CD4-positive, alpha-beta memory T cell (primary cell): ENCODE results near the gene CEP170. TPM values are rescaled to one million over a fixed set of nuclear protein-coding genes. Genes with fewer than 3 reads are reported as not detected.
"Not testable (repeated sequence)": the region's sequence is repeated elsewhere in the genome, so short reads cannot be mapped to it uniquely, and the experiment has no call there.

Source experiments
- CTCF ChIA-PET: fragments of 350-600 bp; sonication (Branson Sonifier 250); formaldehyde crosslinking; loops from one replicate; lab custom pipeline; 2021; ENCODE audit warnings: inconsistent platforms; ENCODE audit not compliant: partially characterized antibody; lab: Charles Lee
- POLR2A ChIA-PET: fragments of 350-600 bp; sonication (Branson Sonifier 250); formaldehyde crosslinking; loops from one replicate; lab custom pipeline; 2021; ENCODE audit not compliant: partially characterized antibody; lab: Charles Lee
- DNase-seq, 5 donors: peaks; one replicate each; pipeline versions ENCODE4 v3.0.0 to v3.0.0-alpha.2; 2020 to 2022; ENCODE audit warnings: mixed read lengths in 1 of 5
- H3K27ac ChIP-seq: one replicate; pipeline ENCODE4 v1.7.0; 2013; ENCODE audit warnings: low read depth, low read length
- H3K27me3 ChIP-seq: 2 replicates; pipeline ENCODE4 v1.7.0; 2013; ENCODE audit warnings: mild to moderate bottlenecking, low read length, moderate library complexity; ENCODE audit not compliant: insufficient read depth
- H3K36me3 ChIP-seq: 2 replicates; pipeline ENCODE4 v1.7.0; 2013; ENCODE audit warnings: mild to moderate bottlenecking, low read length, moderate library complexity; ENCODE audit not compliant: insufficient read depth
- H3K4me1 ChIP-seq: 2 replicates; pipeline ENCODE4 v1.7.0; 2013; ENCODE audit warnings: mild to moderate bottlenecking, low read length, moderate library complexity; ENCODE audit not compliant: insufficient read depth
- H3K4me3 ChIP-seq, 2 donors: one replicate each; pipeline ENCODE4 v1.7.0; 2013; ENCODE audit warnings: low read length in 2 of 2, mild to moderate bottlenecking in 1 of 2
- H3K9me3 ChIP-seq, 2 donors: one replicate each; pipeline ENCODE4 v1.7.0; 2013; ENCODE audit warnings: low read length in 2 of 2, control low read depth in 1 of 2; ENCODE audit not compliant: control insufficient read depth in 1 of 2
- H3K27ac Mint-ChIP-seq, 7 donors: one replicate each; pipeline ENCODE4 v1.8.0; 2020 to 2021; ENCODE audit warnings: mixed read lengths in 7 of 7, mild to moderate bottlenecking in 6 of 7, inconsistent platforms in 3 of 7, moderate library complexity in 3 of 7
- H3K27me3 Mint-ChIP-seq, 2 donors: one replicate each; pipeline ENCODE4 v1.8.0; 2020 to 2021; ENCODE audit warnings: mixed read lengths in 2 of 2
- H3K36me3 Mint-ChIP-seq, 2 donors: one replicate each; pipeline ENCODE4 v1.8.0; 2020 to 2021; ENCODE audit warnings: mixed read lengths in 2 of 2, inconsistent platforms in 1 of 2, mild to moderate bottlenecking in 1 of 2
- H3K4me1 Mint-ChIP-seq, 4 donors: one replicate each; pipeline ENCODE4 v1.8.0; 2020 to 2021; ENCODE audit warnings: mixed read lengths in 4 of 4, mild to moderate bottlenecking in 1 of 4
- H3K4me3 Mint-ChIP-seq, 8 donors: one replicate each; pipeline ENCODE4 v1.8.0; 2020 to 2021; ENCODE audit warnings: mixed read lengths in 8 of 8, mild to moderate bottlenecking in 7 of 8, moderate library complexity in 6 of 8, inconsistent platforms in 3 of 8
- H3K9me3 Mint-ChIP-seq, 8 donors: one replicate each; pipeline ENCODE4 v1.8.0; 2020 to 2021; ENCODE audit warnings: mixed read lengths in 8 of 8, mild to moderate bottlenecking in 5 of 8, inconsistent platforms in 3 of 8, moderate library complexity in 1 of 8
- intact Hi-C: fragments of 100-400 bp; cut with micrococcal nuclease; formaldehyde crosslinking; loops from one replicate; pipeline ENCODE4 v1.15.1; 2023
- polyA plus RNA-seq, 2 donors: library from polyadenylated mRNA; unstranded; fragments of 300-500 nt; fragmentation: Illumina TruSeq; gene quantifications; one replicate each; pipeline ENCODE4 v1.2.3, GENCODE V29; 2021
- total RNA-seq, 2 experiments: library from RNA; stranded (reverse); gene quantifications; one replicate each; pipeline ENCODE4 v1.2.3, GENCODE V29; 2021

CEP170 gene
- total and polyA plus RNA-seq, 4 experiments from 2014 or later: 3.9 to 40.7 (median 23.6) TPM

DNA sequence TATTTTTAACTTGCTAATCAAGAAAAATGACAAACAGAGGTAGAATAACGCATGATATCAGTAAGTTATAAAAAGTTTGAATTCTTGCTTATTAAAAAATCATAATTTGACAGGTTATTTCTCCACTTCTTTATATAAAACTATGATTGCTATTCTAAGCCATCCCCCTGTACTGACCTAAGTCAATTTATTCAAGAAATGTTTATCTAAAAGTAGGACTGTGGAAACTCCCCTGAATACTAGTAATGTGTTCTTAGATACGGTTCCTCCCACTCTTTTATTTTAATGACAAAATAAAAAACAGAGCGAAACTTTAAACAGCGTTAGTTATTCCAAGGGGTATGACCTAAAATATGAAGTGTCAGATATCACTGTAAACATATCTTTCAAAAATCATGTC is 51.9 kb downstream of the CEP170 start:
- H3K27me3 ChIP-seq, H3K4me1 ChIP-seq, intact Hi-C loops, H3K9me3 Mint-ChIP-seq, H3K27me3 Mint-ChIP-seq, H3K4me3 ChIP-seq, H3K27ac Mint-ChIP-seq, CTCF ChIA-PET, H3K4me3 Mint-ChIP-seq, H3K4me1 Mint-ChIP-seq, H3K27ac ChIP-seq, POLR2A ChIA-PET, H3K9me3 ChIP-seq, DNase-seq, H3K36me3 ChIP-seq: not testable (repeated sequence)
- peaks cover 18 to 24% of the 10 kb centered on the region in 2 donors for H3K36me3 Mint-ChIP-seq

DNA sequence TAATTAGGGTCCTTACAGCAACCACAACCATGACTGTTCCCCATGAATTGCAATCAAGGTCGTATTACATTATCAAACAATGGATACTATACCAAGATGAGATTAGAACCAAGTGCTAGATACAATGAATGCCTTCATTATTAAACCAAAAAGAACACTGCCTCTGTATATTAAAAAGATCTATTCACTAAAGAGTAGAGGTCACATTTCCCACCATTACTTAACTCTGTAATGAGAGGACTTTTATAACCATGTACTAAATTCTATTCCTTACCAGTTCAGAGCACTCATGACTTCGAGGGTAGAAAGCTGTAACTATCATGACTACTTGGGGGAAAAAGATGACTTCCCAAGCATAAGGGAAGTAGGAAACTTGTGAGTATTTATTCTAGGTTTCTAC is 53.8 kb downstream of the CEP170 start:
- H3K4me3 ChIP-seq, H3K36me3 ChIP-seq, H3K4me1 Mint-ChIP-seq, H3K9me3 ChIP-seq, H3K27me3 Mint-ChIP-seq, CTCF ChIA-PET, H3K9me3 Mint-ChIP-seq, H3K27ac Mint-ChIP-seq, POLR2A ChIA-PET, H3K27me3 ChIP-seq, H3K27ac ChIP-seq, DNase-seq, H3K4me3 Mint-ChIP-seq, intact Hi-C loops, H3K4me1 ChIP-seq: not testable (repeated sequence)
- H3K36me3 Mint-ChIP-seq: peaks cover 19 to 26% of the 10 kb centered on the region in 2 donors

DNA sequence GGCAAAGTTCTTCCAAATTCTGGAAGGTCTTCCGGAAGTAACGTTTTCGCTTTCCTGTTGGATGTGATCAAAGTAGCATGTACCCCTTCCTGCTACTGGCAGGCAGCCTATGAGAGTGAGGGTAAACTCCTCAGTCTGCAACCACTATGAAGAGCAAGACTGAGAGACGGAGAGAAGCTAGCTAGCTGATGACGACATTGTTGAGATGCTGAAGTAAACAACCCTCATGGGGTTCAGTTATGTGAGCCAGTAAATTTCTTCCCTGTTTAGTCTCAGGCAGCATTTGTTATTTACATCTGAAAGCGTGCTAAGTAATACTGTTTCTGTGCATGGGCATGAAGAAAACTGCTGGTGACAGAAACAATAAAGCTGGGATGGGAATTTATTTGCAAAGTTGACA is 57.6 kb downstream of the CEP170 start:
- peaks cover 17 to 28% of the 10 kb centered on the region in 2 donors for H3K36me3 Mint-ChIP-seq
- H3K27ac Mint-ChIP-seq, H3K27me3 ChIP-seq, H3K4me3 Mint-ChIP-seq, H3K27ac ChIP-seq, POLR2A ChIA-PET, CTCF ChIA-PET, H3K9me3 ChIP-seq, H3K9me3 Mint-ChIP-seq, DNase-seq, H3K27me3 Mint-ChIP-seq, H3K4me1 Mint-ChIP-seq, H3K36me3 ChIP-seq, H3K4me3 ChIP-seq, intact Hi-C loops, H3K4me1 ChIP-seq: not testable (repeated sequence)

DNA sequence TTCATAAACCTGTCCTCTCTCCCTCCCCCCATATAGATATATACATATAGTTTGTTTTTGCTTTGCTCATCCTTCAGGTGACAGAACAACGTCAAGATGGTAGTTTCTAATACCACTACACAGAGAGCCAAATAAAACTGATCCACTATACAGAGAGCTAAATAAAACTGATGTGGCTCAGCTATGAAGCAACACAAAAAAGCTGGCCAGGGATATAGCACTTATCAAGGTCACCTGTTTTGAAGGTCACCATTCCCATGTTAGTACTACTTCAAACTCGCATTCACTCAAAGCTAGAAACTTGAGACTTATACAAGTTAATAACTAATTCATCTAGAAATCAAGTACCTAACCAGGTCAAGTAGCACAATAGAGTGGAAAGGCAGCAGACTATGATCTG is 61.8 kb downstream of the CEP170 start:
- H3K4me1 ChIP-seq, H3K4me3 Mint-ChIP-seq, H3K9me3 Mint-ChIP-seq, intact Hi-C loops, H3K36me3 ChIP-seq, POLR2A ChIA-PET, H3K27ac Mint-ChIP-seq, H3K4me1 Mint-ChIP-seq, H3K27me3 Mint-ChIP-seq, H3K4me3 ChIP-seq, H3K27ac ChIP-seq, CTCF ChIA-PET, DNase-seq, H3K27me3 ChIP-seq, H3K9me3 ChIP-seq: not testable (repeated sequence)
- peaks cover 21 to 29% of the 10 kb centered on the region in 2 donors for H3K36me3 Mint-ChIP-seq

DNA sequence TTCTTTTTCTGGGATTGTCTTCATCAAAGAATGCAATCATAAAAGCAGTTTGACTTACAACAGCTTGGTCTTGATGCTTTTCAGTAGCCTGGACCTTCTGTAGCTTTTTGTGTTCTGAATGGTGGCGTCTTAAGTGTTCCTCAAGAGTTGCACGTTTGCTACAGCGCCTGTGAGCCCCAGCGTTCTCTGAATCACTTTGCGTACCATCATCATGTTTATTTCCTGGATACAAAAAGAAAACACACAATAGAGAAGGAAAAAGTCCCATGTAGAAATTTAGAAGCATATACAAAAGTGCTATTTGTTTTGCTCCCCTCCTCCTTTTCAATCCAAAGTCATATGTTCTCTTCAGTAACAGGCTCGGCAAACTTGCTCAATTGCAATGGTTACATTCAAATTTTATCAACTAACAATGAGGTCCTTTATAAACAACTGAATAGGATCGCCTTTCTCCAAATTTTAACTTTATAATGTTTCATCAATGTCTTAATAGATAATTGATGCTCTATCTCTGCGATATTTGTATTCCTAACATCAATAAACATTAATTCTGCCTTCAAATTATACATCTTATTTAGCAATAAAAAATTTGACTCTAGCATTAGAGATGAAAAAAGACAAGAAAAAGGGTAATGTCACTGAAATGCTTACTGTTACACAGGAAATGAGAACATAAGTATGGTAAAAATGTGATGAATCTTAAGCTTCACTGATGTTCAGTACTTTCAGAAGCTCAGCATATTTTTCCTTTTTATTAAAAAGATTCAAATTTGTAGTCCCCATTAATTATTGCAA is 68.7 kb downstream of the CEP170 start:
- H3K4me1 Mint-ChIP-seq, H3K4me3 ChIP-seq, DNase-seq, intact Hi-C loops, H3K27ac Mint-ChIP-seq, H3K27me3 ChIP-seq, H3K9me3 ChIP-seq, POLR2A ChIA-PET, H3K27me3 Mint-ChIP-seq, H3K36me3 ChIP-seq, H3K9me3 Mint-ChIP-seq, H3K4me3 Mint-ChIP-seq, CTCF ChIA-PET, H3K4me1 ChIP-seq, H3K27ac ChIP-seq: not testable (repeated sequence)
- H3K36me3 Mint-ChIP-seq: peaks cover 30 to 35% of the 10 kb centered on the region in 2 donors

DNA sequence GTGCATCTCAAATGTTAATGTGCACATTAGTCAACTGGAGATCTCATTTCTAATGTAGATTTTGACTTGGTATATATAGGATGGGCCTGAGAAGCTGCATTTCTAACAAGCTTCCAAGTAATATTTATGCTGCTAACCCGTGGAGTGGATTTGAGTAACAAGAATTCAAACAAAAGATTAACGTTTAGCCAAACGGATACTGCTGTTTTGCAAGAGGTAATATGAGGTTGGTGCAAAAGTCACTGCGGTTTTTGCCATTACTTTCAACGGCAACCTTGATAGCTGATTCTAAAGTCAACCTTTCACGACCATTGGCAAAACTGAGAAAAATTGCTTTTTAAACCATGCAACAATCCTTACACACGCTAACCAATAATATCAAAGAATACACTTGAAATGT is 70.3 kb downstream of the CEP170 start:
- H3K4me3 ChIP-seq, H3K27me3 Mint-ChIP-seq, H3K4me1 ChIP-seq, H3K9me3 Mint-ChIP-seq, H3K27ac ChIP-seq, H3K9me3 ChIP-seq, DNase-seq, H3K27me3 ChIP-seq, POLR2A ChIA-PET, CTCF ChIA-PET, H3K4me3 Mint-ChIP-seq, H3K27ac Mint-ChIP-seq, intact Hi-C loops, H3K36me3 ChIP-seq: not testable (repeated sequence)
- H3K36me3 Mint-ChIP-seq: peaks cover 25 to 37% of the 10 kb centered on the region in 2 donors
- peaks cover 0 to 11% (median 6%) of the 10 kb centered on the region in 4 donors for H3K4me1 Mint-ChIP-seq

DNA sequence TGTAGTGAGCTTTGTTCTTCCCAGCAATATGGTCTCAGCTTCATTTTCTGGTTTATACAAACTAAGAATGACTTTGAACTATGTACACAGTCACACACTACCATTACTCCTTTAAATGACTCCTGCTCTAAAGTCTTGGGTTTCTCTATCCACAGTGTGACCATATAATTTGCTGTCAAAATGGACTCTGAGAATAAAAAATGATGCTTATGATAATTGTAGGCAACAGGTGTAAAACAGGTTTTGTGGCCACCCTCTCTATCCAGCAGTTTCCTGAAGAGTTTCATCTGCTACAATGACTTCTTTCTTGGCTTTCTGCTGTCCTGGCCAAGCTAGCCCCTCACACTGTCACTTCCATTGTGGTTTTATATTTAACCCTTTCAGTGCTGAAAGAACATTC is 71.4 kb downstream of the CEP170 start:
- H3K4me1 ChIP-seq, H3K36me3 ChIP-seq, H3K27ac Mint-ChIP-seq, H3K9me3 ChIP-seq, H3K27me3 Mint-ChIP-seq, H3K4me3 ChIP-seq, H3K9me3 Mint-ChIP-seq, H3K27ac ChIP-seq, CTCF ChIA-PET, DNase-seq, intact Hi-C loops, H3K4me3 Mint-ChIP-seq, POLR2A ChIA-PET, H3K27me3 ChIP-seq: not testable (repeated sequence)
- H3K36me3 Mint-ChIP-seq: peaks cover 23 to 42% of the 10 kb centered on the region in 2 donors
- H3K4me1 Mint-ChIP-seq: peaks cover 0 to 15% (median 9%) of the 10 kb centered on the region in 4 donors
